Suprapubic skin (tissue), 4 donors: ENCODE results near the gene DGCR6L. TPM values are rescaled to one million over a fixed set of nuclear protein-coding genes. Genes with fewer than 3 reads are reported as not detected.
"Not testable (repeated sequence)": the region's sequence is repeated elsewhere in the genome, so short reads cannot be mapped to it uniquely, and the experiment has no call there.

Source experiments
- DNase-seq, 2 donors: peaks; one replicate each; pipeline ENCODE4 v3.0.0-alpha.2; 2019; ENCODE audit warnings: low spot score in 2 of 2
- H3K27ac ChIP-seq: fragments of 200-600 bp; sonication (generic); one replicate; pipeline ENCODE4 v1.5.1; 2019
- H3K27me3 ChIP-seq: fragments of 200-600 bp; sonication (generic); one replicate; pipeline ENCODE4 v1.5.1; 2019
- H3K36me3 ChIP-seq: fragments of 200-600 bp; sonication (generic); one replicate; pipeline ENCODE4 v1.5.1; 2019
- H3K4me1 ChIP-seq: fragments of 200-600 bp; sonication (generic); one replicate; pipeline ENCODE4 v1.5.1; 2019
- H3K4me3 ChIP-seq: fragments of 200-600 bp; sonication (generic); one replicate; pipeline ENCODE4 v1.5.1; 2019; ENCODE audit warnings: mild to moderate bottlenecking
- H3K9me3 ChIP-seq: fragments of 200-600 bp; sonication (generic); one replicate; pipeline ENCODE4 v1.5.1; 2019
- CTCF ChIP-seq, 2 donors: fragments of 200-600 bp in 1 of 2; fragments of 450-650 bp in 1 of 2; sonication (generic) in 1 of 2; IDR thresholded peaks; one replicate each; pipeline ENCODE4 v1.5.1; 2016 to 2019; ENCODE audit warnings: antibody characterized with exemption in 2 of 2, mild to moderate bottlenecking in 1 of 2, moderate library complexity in 1 of 2
- EP300 ChIP-seq: sonication (generic); formaldehyde crosslinking; IDR thresholded peaks from one replicate; pipeline ENCODE4 v1.6.1; 2017; ENCODE audit warnings: antibody characterized with exemption
- POLR2A ChIP-seq, 2 donors: fragments of 450-650 bp; IDR thresholded peaks; one replicate each; pipeline ENCODE4 v1.6.1; 2017; ENCODE audit warnings: antibody characterized with exemption in 2 of 2, mild to moderate bottlenecking in 2 of 2, moderate library complexity in 2 of 2
- POLR2AphosphoS5 ChIP-seq, 3 donors: sonication (generic); formaldehyde crosslinking; IDR thresholded peaks; one replicate each; pipeline ENCODE4 v1.6.1; 2017; ENCODE audit warnings: antibody characterized with exemption in 3 of 3
- WGBS: methylation state at CpG from one replicate; pipeline ENCODE4 v1.1.5; 2018; 5-methylcytosine and 5-hydroxymethylcytosine counted together
- total RNA-seq, 4 donors: library from RNA; depleted of rRNA; stranded (reverse); fragments of >200 nt; gene quantifications; one replicate each; pipeline ENCODE4 v1.1.0, GENCODE V29; 2016

DGCR6L gene
- total RNA-seq, 4 donors from 2014 or later = 45.9 to 75.2 (median 63.0) TPM

GRCh38 chr22:20291249-20291586, 28.6 kb downstream of the DGCR6L start:
- no peak for TF ChIP-seq EP300
- no peak for TF ChIP-seq CTCF (IDR thresholded peaks at IDR 0.05)
- no peak for TF ChIP-seq POLR2AphosphoS5 (IDR thresholded peaks at IDR 0.05)
- no peak for TF ChIP-seq POLR2A (IDR thresholded peaks at IDR 0.05)
- peaks cover 17% of the 10 kb centered on the region for H3K27me3 ChIP-seq
- H3K4me1 ChIP-seq = no peaks in the 10 kb centered on the region
- H3K4me3 ChIP-seq = no peak overlapping the region
- no peaks in the 10 kb centered on the region for H3K9me3 ChIP-seq
- H3K27ac ChIP-seq = no peak overlapping the region
- H3K36me3 ChIP-seq = no peaks in the 10 kb centered on the region
- 19% methylated on average over 4 of the region's 5 CpGs for WGBS
- no peak for DNase-seq

GRCh38 chr22:20290578-20291248, 29.1 kb downstream of the DGCR6L start:
- Histone ChIP-seq H3K36me3 (no peaks in the 10 kb centered on the region), H3K4me1 (no peaks in the 10 kb centered on the region), H3K4me3 (no peak overlapping the region), H3K9me3 (no peaks in the 10 kb centered on the region), H3K27me3 (peaks cover 17% of the 10 kb centered on the region), H3K27ac (no peak overlapping the region)
- WGBS = 80% methylated on average over 4 of the region's 13 CpGs
- TF ChIP-seq EP300 (no peak), POLR2AphosphoS5 (IDR thresholded peaks at IDR 0.05) (no peak), POLR2A (IDR thresholded peaks at IDR 0.05) (no peak), CTCF (IDR thresholded peaks at IDR 0.05) (no peak)
- DNase-seq = no peak

GRCh38 chr22:20290045-20290392, 29.8 kb downstream of the DGCR6L start:
- Histone ChIP-seq H3K27me3 (peaks cover 17% of the 10 kb centered on the region), H3K4me1 (no peaks in the 10 kb centered on the region), H3K4me3 (no peak overlapping the region), H3K36me3 (no peaks in the 10 kb centered on the region), H3K9me3 (no peaks in the 10 kb centered on the region), H3K27ac (no peak overlapping the region)
- TF ChIP-seq POLR2AphosphoS5 (IDR thresholded peaks at IDR 0.05) = no peak
- TF ChIP-seq EP300 = no peak
- no peak for TF ChIP-seq CTCF (IDR thresholded peaks at IDR 0.05)
- TF ChIP-seq POLR2A (IDR thresholded peaks at IDR 0.05) = no peak
- DNase-seq = no peak
- 76% methylated on average over 4 of the region's 10 CpGs for WGBS

GRCh38 chr22:20289182-20290044, 30.4 kb downstream of the DGCR6L start:
- H3K27me3 ChIP-seq = peaks cover 17% of the 10 kb centered on the region
- not testable (repeated sequence) for DNase-seq, H3K36me3 ChIP-seq, H3K9me3 ChIP-seq, H3K4me3 ChIP-seq, H3K27ac ChIP-seq, H3K4me1 ChIP-seq
- 92% methylated on average over 9 of the region's 23 CpGs for WGBS

GRCh38 chr22:20286784-20287423, 33.0 kb downstream of the DGCR6L start:
- not testable (repeated sequence) for H3K4me1 ChIP-seq, H3K36me3 ChIP-seq, H3K9me3 ChIP-seq, H3K4me3 ChIP-seq, DNase-seq, H3K27ac ChIP-seq
- H3K27me3 ChIP-seq = peaks cover 21% of the 10 kb centered on the region
- WGBS = 76% methylated on average over 6 of the region's 20 CpGs

- not testable (repeated sequence) for H3K9me3 ChIP-seq, H3K27ac ChIP-seq, DNase-seq, H3K36me3 ChIP-seq, H3K4me3 ChIP-seq, H3K4me1 ChIP-seq
- WGBS = 10% methylated on average over 2 of the region's 8 CpGs
- peaks cover 20% of the 10 kb centered on the region for H3K27me3 ChIP-seq
These were observed 33.6 kb downstream of the DGCR6L start for GRCh38 chr22:20286312-20286660.
